Left kidney (tissue), 2 donors: ENCODE measurements around the gene TUBB2A. TPM values are rescaled to one million over a fixed set of nuclear protein-coding genes. Genes with fewer than 3 reads are reported as not detected.
"Not testable (repeated sequence)": the region's sequence is repeated elsewhere in the genome, so short reads cannot be mapped to it uniquely, and the experiment has no call there.

ENCODE experiments used
- DNase-seq: peaks from one replicate; pipeline ENCODE4 v3.0.0-alpha.2; 2013
- polyA plus RNA-seq: library from polyadenylated mRNA; unstranded; fragments of 120-200 nt; gene quantifications from one replicate; pipeline ENCODE4 v1.2.1, GENCODE V29; 2013; ENCODE audit not compliant: insufficient read length

Gene TUBB2A
- polyA plus RNA-seq, 1 donor = 45.8 TPM

DNA sequence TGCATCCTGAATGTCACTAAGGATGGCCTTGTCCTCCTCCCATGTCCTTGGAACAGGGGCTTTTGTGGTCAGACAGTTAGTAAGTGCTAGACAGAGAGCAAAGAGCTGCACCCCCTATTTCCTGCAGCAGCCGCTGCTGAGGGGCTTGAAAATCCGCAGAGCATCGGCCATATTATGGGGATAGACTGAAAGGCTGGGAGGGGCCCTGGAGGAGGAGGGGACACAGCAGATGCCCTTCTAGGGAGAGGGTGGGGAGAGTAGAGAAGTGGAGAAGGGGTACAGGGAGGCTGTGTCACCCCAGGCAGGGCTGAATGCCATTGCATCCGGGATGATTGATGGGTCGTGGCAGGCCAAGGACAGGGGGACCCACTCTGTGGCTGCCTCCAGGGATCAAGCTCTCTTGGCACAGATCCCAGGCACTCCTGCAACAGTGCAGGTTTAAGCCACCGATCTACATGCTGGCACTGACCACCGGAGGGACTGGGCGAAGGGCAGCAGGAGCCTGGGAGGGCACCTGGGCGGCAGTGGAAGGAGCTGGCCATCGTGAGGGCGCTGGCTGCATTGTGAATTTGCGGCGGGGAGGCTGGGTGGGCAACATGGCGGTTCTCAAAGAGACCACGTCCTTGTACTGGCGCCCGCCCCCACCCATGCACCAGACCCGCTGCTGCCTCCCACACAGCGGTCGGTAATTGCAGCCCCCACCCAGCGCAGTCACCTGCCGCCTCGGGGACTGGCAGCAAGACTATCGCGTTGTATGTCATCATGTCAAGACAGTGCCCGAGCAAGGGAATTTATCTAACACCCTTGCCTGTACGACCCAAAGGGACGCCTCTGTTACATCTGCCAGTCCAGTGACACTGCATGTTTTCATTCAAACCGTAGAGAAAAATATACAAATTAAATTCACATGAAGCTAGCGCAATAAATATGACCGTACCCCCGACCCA, 887 bp downstream of the TUBB2A start:
- DNase-seq = not testable (repeated sequence)

DNA sequence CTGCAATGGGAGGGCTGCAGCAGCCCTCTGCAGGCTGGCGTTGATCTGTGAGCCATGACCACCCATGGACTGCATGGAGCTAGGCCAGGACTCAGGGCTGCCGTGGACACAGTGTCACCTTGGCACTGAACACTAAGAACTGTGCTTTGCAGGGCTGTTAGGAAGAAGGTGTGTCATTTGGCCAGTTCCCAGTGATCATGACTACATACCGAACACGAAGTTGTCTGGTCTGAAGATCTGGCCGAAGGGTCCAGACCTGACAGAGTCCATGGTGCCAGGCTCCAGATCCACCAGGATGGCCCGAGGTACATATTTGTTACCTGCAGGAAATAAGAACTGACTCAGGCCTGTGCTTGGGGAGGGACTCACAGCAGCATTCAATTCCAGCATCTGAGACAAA, 1.9 kb downstream of the TUBB2A start:
- not testable (repeated sequence) for DNase-seq

DNA sequence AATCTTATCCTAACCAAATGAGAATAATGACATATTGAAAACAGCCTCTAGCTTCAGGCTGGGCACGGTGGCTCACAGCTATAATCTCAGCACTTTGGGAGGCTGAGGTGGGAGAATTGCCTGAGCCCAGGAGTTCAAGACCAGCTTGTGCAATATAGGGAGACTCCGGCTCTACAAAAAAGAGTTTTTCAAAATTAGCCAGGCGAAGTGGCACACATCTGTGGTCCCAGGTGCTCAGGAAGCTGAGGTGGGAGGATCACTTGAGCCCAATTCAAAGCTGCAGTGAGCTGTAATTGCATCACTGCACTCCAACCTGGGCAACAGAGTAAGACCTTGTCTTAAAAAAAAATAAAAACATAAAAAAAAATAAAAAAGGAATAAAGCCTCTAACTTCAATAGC, 4.7 kb downstream of the TUBB2A start:
- no peak for DNase-seq

DNA sequence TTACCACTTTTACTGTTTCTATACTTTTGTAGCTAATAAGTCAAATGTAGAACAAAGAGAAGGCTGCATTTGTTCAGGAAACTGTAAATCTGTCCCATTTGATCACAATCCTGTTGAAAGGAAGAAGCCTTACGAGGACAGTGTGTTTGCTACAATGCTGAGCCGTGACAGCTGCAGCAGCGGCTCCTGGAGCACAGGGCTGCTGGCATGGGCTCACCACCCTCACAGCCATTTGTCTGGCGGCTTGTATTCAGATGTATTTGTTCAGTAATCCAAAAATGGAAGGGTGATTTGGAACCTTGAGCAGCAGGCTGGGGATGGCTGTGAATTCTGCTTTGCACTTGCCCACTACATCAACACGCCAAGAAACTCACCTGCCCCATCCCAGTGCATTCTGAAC, 5.7 kb downstream of the TUBB2A start:
- no peak for DNase-seq

DNA sequence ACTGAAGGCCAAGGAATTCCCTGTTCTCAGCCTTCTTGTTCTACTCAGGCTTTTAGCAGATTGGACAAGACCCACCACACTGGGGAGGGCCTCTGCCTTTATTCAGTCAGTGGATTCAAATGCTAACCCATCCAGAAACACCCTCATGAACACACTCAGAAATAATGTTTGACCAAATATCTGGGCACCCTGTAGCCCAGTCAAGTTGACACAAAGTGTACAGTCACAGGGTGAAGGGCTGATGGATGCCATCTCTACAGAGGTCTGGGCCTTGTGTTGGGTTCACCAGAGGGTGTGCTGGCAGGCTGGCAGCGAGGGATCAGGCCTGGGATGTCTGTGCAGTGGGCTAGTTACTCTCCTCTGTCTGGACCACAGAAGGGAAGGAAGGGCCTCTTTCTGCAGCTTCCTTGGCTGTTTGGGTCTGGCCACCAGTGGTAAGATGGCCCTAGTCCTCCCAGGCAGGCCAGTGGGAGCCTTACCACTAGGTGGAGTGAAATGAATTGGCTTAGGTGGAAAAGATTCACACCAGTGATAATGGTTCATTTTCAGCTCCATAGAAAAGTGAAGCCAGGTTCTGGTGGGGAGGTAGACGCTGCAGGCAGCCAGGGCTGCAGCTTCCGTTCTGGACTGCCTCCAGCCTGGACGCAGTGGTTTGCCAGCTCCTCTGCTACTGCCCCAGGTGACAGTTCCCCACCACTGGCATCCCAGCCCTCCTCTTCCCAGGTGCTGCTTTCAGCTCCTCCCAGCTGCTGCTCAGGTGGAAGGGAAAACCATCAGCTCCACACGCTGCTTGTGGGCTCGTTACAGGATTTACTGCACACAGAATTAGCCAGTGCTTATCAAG, 9.2 kb downstream of the TUBB2A start:
- no peak for DNase-seq

DNA sequence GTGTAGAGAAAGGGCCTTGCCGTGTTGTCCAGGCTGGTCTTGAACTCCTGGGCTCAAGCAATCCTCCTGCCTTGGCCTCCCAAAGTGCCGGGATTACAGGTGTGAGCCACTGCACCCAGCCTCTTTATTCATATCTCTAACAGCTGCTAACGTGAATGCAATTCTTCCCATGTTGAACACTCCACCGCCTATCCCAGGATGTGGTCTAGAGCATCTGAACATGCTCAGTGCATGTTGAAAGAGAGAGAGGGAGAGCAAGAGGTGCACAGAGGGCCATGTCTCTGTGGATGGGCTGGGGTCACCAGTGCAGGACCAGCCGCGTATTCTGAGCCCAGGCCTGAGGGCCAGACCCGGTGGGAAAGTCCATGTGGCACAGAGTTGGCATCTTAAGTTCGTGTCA, 12.8 kb downstream of the TUBB2A start:
- DNase-seq = no peak

DNA sequence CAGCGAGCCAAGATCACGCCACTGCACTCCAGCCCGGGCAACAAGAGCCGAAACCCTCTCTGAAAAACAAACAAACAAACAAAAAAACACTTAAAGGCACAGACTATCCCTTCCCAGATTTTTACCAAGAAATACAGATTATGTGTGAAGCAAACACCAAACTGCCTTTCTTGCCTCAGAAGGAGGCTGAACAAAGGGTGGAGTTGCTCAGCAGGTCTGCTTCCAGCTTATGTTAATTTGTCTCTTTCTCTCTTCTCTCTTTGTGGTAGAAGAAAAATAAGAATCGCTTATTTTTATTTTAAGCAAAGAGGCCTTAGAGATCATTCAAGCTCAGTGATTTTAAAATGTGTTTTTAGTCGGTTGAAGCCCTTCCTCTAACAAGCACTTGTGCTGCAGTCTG, 14.2 kb downstream of the TUBB2A start:
- DNase-seq = no peak

DNA sequence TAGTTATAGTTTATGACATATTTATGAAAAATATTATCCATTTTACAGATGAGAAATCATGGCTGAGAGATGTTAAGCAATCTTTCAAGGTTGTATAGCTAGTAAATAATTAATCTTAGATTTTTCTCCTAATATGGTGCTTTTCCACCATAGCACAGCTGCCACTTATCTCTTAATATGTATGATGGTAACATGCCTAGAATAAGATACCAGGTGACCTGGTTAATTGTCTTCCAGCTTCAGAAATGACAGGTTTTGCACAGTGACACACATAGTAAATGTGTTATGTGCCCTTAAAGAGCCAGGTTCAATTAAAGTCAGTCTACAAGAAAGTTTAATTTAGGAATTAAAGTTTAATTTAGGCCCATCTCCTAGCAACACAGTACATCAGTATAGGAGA, 14.8 kb downstream of the TUBB2A start:
- no peak for DNase-seq

DNA sequence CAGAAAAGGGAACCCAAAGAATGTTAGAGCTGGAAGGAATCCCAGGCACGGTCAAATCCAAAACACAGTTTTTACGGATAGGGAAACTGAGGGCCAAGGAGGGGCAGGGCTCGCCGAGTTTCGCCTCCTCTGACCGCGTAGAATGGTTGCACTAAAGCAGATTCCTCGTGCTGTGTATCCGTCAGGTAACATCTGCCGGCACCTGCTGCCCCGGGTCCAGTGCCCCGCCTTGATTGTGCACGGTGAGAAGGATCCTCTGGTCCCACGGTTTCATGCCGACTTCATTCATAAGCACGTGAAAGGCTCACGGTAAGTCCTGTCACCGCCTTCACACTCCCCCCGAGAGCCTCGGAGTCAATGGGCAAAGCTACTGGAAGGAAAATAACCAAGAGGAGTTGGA, 17.1 kb downstream of the TUBB2A start:
- DNase-seq = no peak

DNA sequence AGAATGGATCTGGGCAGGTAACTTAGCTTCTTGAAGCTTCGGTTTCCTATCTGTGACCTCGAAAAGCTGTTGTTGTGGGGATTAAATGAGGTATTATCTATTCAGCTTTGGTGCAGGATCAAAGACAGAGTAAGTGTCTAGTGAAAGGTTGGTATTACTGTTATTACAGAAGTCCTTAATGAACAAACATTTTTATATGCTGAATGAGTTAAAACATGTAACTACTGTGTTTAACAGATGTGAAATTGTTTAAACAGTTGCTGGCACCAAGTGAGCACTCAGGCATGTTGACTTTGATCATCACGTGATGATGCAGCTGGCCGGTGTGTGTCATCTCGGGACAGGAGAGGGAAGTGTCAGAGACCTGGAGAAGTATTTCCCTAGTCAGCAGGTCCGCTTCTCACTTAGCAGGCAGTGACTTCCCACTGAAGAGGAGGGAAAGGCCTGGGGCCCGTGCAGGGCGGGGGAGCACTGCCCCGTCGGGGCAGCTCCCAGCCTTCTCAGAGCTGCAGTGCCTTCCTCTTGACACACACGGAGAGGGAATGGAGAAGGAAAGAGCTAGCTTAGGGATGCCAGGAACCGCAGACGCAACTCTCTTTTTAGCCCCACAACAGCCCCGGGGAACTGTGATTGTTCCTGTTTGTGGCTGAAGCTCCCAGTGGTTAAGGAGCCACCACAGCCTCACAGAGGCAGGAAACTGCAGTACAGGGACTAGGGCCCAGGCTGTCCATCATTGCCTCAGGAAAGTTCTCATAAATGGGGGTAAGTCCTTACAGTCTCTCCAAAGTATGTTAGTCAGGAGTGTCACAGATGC, 18.0 kb downstream of the TUBB2A start:
- peak; percentile 27 for DNase-seq

DNA sequence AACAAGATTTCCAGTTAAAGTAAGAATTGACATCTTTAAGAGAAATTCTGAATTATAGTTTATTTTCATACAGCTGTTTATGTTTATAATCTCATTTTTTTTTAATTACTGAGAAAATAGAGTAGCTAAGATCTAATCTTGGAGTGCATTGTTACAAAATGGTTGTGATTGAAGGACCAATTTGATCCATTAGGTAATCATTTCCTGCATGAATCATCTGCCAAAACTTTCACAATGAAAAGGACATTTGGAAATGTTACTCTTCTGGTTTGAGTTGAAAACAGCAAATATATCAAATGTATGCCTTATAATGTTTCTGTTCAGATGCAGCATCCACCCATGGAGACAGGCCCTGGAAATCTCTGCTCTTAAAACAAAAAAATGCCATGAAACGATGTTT, 19.0 kb downstream of the TUBB2A start:
- DNase-seq = no peak

DNA sequence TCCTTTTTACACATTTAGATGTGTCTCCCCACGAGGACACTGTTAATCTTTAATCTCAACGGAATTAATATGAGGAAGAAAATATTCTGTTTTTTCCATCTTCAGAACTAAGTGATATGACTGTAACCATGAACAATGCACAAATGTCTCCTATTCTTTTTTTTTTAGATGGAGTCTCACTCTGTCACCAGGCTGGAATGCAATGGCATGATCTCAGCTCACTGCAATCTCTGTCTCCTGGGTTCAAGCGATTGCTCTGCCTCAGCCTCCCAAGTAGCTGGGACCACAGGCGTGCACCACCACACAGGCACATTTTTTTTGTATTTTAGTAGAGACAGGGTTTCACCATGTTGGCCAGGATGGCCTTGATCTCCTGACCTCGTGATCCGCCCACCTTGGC, 19.5 kb downstream of the TUBB2A start:
- not testable (repeated sequence) for DNase-seq

DNA sequence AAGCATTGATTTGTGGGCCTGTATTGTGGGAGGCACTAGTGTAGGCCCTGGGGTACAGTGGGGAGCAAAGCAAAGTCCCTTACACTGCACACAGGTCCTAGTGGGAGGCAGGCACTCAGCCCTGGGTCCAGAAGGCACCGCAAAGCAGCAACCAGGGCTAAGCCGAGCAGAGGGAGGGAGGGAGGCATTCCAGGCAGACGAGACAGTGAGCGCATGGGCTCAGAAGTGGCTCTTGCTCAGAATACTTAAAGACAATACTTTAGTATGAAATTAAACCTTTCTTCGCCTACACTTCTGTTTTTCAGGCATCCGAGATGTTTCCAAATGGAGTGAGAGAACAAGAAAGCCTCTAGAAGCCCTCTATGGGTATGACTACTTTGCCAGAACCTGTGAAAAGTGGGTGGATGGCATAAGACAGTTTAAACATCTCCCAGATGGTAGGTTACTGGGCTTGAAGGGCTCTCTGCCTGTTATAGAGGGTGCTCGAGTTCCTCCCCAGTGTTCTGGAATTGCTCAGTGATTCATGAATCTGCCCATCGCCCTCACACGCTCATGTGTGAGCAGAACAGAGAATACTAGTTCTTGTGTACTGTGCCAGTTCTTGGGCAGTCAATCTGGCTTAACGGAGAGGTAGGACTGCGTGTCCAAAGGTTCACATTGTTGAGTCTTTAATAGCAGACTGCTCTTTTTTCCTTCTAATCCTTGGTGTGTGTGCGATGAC, 20.1 kb downstream of the TUBB2A start:
- no peak for DNase-seq

DNA sequence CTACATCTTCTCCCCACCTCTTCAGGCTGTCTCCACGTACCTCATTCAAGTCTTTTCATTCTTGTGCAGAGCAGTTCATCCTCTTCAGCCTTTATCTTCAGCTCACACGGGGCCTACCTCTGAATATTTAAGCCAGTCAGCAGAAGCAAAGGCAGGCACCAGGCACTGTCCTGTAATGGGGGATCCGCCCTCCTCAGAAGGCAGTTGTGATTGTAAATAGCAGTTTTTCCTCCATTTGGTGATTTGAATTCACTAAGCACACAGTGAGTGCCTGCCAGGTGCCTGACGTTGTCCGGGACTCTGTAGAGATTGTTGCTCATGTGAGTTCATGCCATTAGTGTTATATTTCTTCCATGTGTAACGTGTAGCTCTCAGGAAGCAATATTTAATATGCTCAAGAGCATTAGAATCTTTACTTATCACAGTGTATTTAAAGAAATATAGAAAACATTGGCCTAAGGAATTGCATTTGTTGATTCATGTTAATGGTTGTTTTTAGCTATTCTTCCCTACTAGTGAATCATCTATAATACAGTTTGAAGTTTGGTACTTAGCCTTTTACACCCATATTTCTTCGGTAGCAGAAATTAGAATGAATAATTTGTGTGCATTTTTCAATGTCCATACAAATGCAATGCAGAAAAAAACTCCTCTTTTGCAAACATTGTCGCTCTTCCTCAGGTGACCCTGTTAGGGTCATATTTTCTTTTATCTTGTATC, 20.9 kb downstream of the TUBB2A start:
- DNase-seq = no peak

DNA sequence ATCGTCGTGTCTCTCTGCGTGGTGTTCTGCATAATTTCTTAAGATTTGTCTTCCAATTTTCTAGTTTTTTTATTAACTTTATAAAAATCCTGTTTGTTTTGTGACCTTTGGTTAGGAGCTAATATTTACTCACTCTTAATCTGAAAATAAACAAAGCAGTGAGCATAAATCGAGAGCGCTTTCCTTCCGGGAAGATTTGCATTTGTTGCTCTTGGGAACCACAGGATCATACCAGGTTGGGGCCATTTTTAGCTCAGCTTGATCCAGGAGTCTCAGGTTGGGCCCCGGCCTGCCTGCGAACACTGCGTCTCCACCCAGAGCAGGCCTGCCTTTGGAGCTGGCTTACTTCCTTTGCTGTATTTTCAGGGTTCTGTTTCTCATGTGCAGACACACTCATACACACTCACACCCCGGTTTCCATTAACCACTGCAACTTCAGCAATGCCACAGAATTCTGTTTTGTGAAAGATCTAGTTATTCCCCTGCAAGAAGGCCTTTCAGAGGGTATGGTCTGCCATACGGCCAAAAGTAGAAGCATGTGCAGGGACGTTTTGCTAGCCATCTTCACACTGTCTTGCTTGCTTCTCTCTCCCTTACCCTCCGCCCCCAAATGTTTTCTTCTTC, 21.6 kb downstream of the TUBB2A start:
- no peak for DNase-seq

DNA sequence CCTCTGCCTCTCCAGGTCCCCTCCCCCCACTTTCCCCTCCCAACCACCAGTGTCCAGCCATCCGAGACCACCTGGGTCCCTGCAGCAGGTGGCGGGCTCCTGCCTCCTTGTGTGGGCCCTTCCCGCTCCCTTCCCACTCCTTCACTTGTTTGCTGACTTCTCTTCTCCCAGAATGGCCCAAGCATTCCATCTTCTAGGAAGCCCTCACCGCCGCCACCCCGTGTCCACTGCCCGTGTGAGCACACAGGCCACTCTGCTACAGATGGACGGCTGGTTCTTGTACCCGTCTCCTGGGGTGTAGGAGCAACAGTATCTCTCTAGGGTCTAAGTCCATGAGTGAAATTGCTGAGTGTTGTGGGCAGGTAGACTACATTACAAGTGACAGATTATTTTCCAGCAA, 23.8 kb downstream of the TUBB2A start:
- DNase-seq = no peak

DNA sequence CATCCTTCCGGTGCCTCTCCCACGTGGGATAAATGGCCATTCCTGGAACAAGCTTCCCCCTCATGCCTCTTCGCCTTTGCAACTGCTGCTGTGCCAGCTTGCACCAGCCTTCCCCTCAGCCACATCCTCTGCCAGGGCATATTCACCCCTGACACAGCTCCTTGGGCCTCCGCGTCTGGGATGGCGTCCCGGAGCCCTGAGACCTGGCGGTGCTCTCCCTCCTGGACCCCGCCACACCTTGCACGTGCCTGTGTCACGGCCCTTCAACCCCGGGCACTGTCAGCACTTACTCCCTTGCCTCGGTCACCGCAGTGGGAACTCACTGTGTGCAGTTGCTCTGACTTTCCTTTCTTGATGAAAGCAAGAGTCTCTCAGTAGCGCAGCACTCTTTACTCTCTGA, 25.6 kb downstream of the TUBB2A start:
- DNase-seq = no peak

DNA sequence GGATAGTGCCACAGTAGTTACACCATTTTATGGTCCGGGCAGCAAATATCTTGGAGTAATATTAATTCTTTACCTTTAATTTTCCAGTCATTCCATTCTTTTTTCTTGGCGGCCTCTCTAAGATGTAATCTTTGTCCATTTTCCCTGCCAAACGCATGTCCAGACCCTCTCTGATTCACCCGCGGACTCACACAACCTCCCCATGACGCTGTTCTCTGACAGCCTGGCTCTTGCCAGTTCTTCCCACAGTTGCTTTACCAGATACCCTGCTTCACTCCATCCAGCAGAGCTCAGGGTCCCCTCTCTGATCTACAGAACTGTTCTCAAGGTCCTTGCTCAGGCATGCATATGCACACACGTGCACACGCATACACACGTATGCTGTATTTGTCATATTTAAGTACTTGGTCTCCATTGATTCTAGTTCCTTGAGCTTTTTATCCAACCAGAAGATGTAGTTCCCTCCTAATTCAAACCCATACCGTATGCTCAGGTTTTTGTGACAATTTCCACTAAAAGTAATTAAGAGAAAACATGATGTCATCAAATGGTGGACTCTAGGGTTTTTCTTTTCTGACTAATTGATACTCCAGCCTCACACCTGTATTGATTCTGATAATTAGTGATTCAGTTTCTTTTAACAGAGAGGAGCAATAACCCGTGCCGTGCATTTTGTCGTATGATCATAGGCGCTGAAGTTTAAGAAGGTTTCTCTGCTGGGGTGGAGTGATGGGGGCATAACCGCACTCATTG, 28.8 kb downstream of the TUBB2A start:
- DNase-seq = no peak

DNA sequence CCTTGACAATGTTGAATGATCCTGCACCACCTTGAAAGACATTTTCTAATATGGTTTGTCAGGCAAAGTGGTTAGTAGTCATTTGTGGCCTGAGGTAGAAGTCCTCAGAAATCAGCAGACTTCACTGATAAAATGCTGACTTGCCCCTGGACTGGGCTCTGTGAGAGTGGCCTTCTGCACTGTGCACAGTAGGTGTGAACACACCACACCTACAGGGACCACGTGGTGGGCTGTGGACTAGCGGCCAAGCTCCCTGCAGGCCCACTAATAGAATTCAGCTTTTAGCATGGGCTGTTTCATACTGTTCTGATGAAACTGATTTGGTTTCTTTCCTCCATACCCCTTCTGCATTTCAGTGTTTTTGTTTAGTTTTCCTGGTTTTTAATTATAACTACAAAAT, 31.5 kb downstream of the TUBB2A start:
- DNase-seq = no peak

DNA sequence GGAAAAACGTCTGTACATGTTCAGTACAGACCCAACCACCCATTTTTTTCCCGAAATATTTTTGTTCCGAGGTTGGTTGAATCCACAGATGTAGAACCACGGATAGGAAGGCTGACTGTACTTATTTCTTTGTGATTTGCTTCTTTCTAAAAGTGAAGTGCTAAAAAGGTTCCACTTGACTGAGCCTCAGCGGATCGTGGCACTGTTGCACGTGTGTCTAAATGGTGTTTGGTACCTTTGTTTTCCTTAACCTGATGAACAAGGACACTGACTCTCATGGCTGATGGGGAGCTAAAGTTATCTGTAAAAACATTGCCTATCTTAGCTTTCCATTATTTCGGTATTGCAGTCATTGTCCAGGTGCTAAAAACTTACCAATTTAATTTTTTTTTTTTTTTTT, 32.7 kb downstream of the TUBB2A start:
- no peak for DNase-seq
